SK-N-SH treated with all-trans-retinoic acid at 6 μM for 48 hours (cell line): Measurements from ENCODE around the gene FAM98C.

ENCODE experiments used
- ATAC-seq: fragments of 200-7000 bp; cut with Tn5 transposase; 3 replicates; pipeline ENCODE4 v1.9.1; 2020; ENCODE audit warnings: mild to moderate bottlenecking, moderate library complexity
- ARNTL ChIP-seq: fragments of 450-650 bp; formaldehyde crosslinking; IDR thresholded peaks from 2 replicates; pipeline ENCODE4 v1.5.0; 2020; ENCODE audit warnings: low read depth, mild to moderate bottlenecking, moderate library complexity, borderline replicate concordance
- CSDC2 ChIP-seq: fragments of 250-450 bp; sonication (Bioruptor Pico); IDR thresholded peaks from 2 replicates; pipeline ENCODE4 v1.5.0; 2020; ENCODE audit warnings: mild to moderate bottlenecking, moderate library complexity
- ESRRG ChIP-seq: fragments of 250-450 bp; sonication (Bioruptor Pico); IDR thresholded peaks from 2 replicates; pipeline ENCODE4 v1.6.1; 2021; ENCODE audit warnings: mild to moderate bottlenecking
- GLIS3 ChIP-seq: fragments of 250-450 bp; sonication (Bioruptor Pico); IDR thresholded peaks from 2 replicates; pipeline ENCODE4 v1.5.0; 2020; ENCODE audit warnings: mild to moderate bottlenecking, moderate library complexity
- ISL1 ChIP-seq: fragments of 250-450 bp; sonication (Bioruptor Pico); IDR thresholded peaks from 2 replicates; pipeline ENCODE4 v2.1.2; 2022; ENCODE audit warnings: mild to moderate bottlenecking, moderate library complexity
- OSR1 ChIP-seq: fragments of 250-450 bp; sonication (Bioruptor Pico); IDR thresholded peaks from 2 replicates; pipeline ENCODE4 v1.8.0; 2022; ENCODE audit warnings: moderate library complexity, mild to moderate bottlenecking, inconsistent platforms
- PATZ1 ChIP-seq: fragments of 250-450 bp; sonication (Bioruptor Pico); IDR thresholded peaks from 2 replicates; pipeline ENCODE4 v1.8.0; 2020; ENCODE audit warnings: mild to moderate bottlenecking, moderate library complexity, borderline replicate concordance
- PPARA ChIP-seq: fragments of 250-450 bp; sonication (Bioruptor Pico); IDR thresholded peaks from 2 replicates; pipeline ENCODE4 v1.5.0; 2020; ENCODE audit warnings: mild to moderate bottlenecking, borderline replicate concordance
- SNAI2 ChIP-seq: fragments of 250-450 bp; sonication (Bioruptor Pico); IDR thresholded peaks from 2 replicates; pipeline ENCODE4 v1.5.0; 2020; ENCODE audit warnings: mild to moderate bottlenecking, moderate library complexity
- TCF4 ChIP-seq: fragments of 250-450 bp; sonication (Bioruptor Pico); IDR thresholded peaks from 2 replicates; pipeline ENCODE4 v1.8.0; 2021; ENCODE audit warnings: mild to moderate bottlenecking, moderate library complexity, borderline replicate concordance
- TOX ChIP-seq: fragments of 250-450 bp; sonication (Bioruptor Pico); IDR thresholded peaks from 2 replicates; pipeline ENCODE4 v1.8.0; 2021; ENCODE audit warnings: mild to moderate bottlenecking, moderate library complexity, borderline replicate concordance
- TSHZ2 ChIP-seq: fragments of 250-450 bp; sonication (Bioruptor Pico); IDR thresholded peaks from 2 replicates; pipeline ENCODE4 v1.5.0; 2020; ENCODE audit warnings: mild to moderate bottlenecking, moderate library complexity
- ZC3H10 ChIP-seq: fragments of 250-450 bp; sonication (Bioruptor Pico); IDR thresholded peaks from 2 replicates; pipeline ENCODE4 v1.5.1; 2021; ENCODE audit warnings: mild to moderate bottlenecking, moderate library complexity
- ZFP3 ChIP-seq: fragments of 250-450 bp; sonication (Bioruptor Pico); IDR thresholded peaks from 2 replicates; pipeline ENCODE4 v1.5.0; 2020; ENCODE audit warnings: mild to moderate bottlenecking, moderate library complexity
- ZFP30 ChIP-seq: fragments of 450-650 bp; formaldehyde crosslinking; IDR thresholded peaks from 2 replicates; pipeline ENCODE4 v1.5.0; 2022; ENCODE audit warnings: mild to moderate bottlenecking, moderate library complexity
- ZNF565 ChIP-seq: fragments of 450-650 bp; formaldehyde crosslinking; conservative IDR thresholded peaks from 2 replicates; pipeline ENCODE4 v1.5.0; 2020; ENCODE audit warnings: low read depth, mild to moderate bottlenecking, moderate library complexity
- ZNF70 ChIP-seq: fragments of 450-650 bp; formaldehyde crosslinking; IDR thresholded peaks from 2 replicates; pipeline ENCODE4 v1.5.0; 2020; ENCODE audit warnings: mild to moderate bottlenecking, moderate library complexity
- TF ChIP-seq, protein P1 (sequence below): fragments of 250-450 bp; sonication (Bioruptor Pico); IDR thresholded peaks from 2 replicates; pipeline ENCODE4 v1.5.1; 2021; ENCODE audit warnings: mild to moderate bottlenecking, moderate library complexity
- TF ChIP-seq, protein P2 (sequence below): fragments of 250-450 bp; sonication (Bioruptor Pico); IDR thresholded peaks from 2 replicates; pipeline ENCODE4 v1.8.0; 2021; ENCODE audit warnings: low read depth, mild to moderate bottlenecking, moderate library complexity, borderline replicate concordance
- TF ChIP-seq, protein P3 (sequence below): fragments of 250-450 bp; sonication (Bioruptor Pico); IDR thresholded peaks from 2 replicates; pipeline ENCODE4 v1.5.1; 2020; ENCODE audit warnings: low read depth, mild to moderate bottlenecking, moderate library complexity

The FAM98C gene

GRCh38 chr19:38449518-38449917, 46.6 kb downstream of the FAM98C start:
- no peak for TF ChIP-seq ARNTL (CRISPR knock-in tag)
- TF ChIP-seq, protein P1, sequence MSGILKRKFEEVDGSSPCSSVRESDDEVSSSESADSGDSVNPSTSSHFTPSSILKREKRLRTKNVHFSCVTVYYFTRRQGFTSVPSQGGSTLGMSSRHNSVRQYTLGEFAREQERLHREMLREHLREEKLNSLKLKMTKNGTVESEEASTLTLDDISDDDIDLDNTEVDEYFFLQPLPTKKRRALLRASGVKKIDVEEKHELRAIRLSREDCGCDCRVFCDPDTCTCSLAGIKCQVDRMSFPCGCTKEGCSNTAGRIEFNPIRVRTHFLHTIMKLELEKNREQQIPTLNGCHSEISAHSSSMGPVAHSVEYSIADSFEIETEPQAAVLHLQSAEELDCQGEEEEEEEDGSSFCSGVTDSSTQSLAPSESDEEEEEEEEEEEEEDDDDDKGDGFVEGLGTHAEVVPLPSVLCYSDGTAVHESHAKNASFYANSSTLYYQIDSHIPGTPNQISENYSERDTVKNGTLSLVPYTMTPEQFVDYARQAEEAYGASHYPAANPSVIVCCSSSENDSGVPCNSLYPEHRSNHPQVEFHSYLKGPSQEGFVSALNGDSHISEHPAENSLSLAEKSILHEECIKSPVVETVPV (CRISPR knock-in tag), result no peak
- no peak for TF ChIP-seq ZNF70
- no peak for TF ChIP-seq GLIS3 (CRISPR knock-in tag)
- TF ChIP-seq TOX (CRISPR knock-in tag), result no peak
- TF ChIP-seq TCF4 (CRISPR knock-in tag), result no peak
- no peak for ATAC-seq

GRCh38 chr19:38451036-38451435, 48.1 kb downstream of the FAM98C start:
- TF ChIP-seq, protein P2, sequence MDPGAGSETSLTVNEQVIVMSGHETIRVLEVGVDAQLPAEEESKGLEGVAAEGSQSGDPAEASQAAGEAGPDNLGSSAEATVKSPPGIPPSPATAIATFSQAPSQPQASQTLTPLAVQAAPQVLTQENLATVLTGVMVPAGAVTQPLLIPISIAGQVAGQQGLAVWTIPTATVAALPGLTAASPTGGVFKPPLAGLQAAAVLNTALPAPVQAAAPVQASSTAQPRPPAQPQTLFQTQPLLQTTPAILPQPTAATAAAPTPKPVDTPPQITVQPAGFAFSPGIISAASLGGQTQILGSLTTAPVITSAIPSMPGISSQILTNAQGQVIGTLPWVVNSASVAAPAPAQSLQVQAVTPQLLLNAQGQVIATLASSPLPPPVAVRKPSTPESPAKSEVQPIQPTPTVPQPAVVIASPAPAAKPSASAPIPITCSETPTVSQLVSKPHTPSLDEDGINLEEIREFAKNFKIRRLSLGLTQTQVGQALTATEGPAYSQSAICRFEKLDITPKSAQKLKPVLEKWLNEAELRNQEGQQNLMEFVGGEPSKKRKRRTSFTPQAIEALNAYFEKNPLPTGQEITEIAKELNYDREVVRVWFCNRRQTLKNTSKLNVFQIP, result no peak
- no peak for TF ChIP-seq ISL1
- ATAC-seq, result no peak

GRCh38 chr19:38451629-38452028, 48.7 kb downstream of the FAM98C start:
- ATAC-seq, result no peak
- TF ChIP-seq PPARA, result no peak
- no peak for TF ChIP-seq SNAI2
- TF ChIP-seq ESRRG (CRISPR knock-in tag), result no peak

DNA sequence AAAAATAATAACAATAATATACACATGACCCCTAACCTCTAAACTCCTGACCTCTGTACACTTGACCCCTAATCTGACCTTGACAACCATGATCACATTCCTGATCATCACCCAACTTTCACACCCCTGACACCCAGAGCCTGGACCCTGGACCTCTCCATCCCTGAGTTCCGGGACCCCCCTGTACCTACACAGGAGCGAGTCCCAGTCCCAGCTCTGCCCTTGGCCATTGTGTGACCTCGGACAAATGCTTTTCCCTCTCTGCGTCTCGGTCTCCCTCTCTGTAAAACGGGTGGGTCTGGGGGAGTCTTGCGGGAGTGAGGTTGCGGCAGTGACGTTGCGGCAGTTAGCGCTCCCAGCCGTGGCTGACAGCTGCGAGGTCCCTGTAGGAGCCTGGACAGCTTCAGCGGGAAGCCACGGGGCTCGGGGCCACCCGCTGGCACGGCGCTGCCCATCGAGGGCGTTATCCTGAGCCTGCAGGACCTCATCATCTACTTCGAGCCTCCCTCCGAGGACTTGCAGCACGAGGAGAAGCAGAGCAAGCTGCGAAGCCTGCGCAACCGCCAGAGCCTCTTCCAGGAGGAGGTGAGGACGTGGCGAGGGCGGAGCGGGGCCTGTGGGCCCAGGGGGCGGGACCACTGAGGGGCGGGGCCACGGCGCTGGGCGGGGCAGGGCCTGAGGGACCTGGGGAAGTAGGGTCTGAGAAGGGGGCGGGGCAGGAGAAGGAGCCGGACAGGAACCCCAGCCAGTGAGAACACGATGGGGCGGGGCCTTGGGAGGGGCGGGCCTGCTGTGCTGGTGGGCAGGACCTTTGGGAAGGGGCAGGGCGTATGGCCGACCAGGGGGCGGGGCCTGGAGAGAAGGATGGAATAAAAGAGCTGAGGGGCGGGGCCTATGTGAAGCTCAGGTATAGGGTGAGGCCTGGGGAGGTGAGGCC, 49.8 kb downstream of the FAM98C start:
- TF ChIP-seq OSR1 (no peak), PPARA (no peak), ZNF565 (CRISPR knock-in tag) (no peak)
- peak; percentile 22; the same call in 2 of the 3 replicates for ATAC-seq

DNA sequence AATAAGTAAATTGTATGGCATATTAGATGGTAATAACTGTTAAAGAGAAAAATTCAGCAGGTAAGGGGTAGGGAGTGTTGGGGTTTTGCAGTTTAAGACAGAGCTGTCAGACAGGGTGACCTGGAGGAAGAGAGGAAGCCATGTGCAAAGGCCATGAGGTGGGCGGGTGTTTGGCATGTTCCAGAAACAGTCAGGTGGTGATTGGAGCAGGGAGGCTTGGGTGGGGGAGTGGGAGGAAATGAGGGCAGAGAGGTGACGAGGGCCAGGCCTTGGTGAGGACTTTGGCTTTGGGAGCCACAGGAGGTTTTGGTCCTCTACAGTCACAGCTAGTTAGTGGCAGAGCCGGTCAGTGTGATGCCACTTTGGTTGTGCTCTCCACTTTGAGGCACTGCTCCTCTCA, 50.7 kb downstream of the FAM98C start:
- no peak for TF ChIP-seq ZFP3 (CRISPR knock-in tag)
- TF ChIP-seq, protein P2, result no peak
- TF ChIP-seq ESRRG (CRISPR knock-in tag), result no peak
- TF ChIP-seq, protein P3, sequence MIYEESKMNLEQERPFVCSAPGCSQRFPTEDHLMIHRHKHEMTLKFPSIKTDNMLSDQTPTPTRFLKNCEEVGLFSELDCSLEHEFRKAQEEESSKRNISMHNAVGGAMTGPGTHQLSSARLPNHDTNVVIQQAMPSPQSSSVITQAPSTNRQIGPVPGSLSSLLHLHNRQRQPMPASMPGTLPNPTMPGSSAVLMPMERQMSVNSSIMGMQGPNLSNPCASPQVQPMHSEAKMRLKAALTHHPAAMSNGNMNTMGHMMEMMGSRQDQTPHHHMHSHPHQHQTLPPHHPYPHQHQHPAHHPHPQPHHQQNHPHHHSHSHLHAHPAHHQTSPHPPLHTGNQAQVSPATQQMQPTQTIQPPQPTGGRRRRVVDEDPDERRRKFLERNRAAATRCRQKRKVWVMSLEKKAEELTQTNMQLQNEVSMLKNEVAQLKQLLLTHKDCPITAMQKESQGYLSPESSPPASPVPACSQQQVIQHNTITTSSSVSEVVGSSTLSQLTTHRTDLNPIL, result no peak
- no peak for TF ChIP-seq SNAI2
- no peak for TF ChIP-seq ZNF70
- no peak for TF ChIP-seq ZC3H10
- TF ChIP-seq ARNTL (CRISPR knock-in tag), result no peak
- TF ChIP-seq CSDC2 (CRISPR knock-in tag), result no peak
- TF ChIP-seq PATZ1 (CRISPR knock-in tag), result no peak
- TF ChIP-seq TSHZ2 (CRISPR knock-in tag), result no peak
- TF ChIP-seq, protein P1 (CRISPR knock-in tag), result no peak
- no peak for TF ChIP-seq ZFP30
- no peak for TF ChIP-seq OSR1
- no peak for ATAC-seq
